Forelimb muscle (tissue), 1 donor: ENCODE data around the gene CAP2. TPM values are rescaled to one million over a fixed set of nuclear protein-coding genes. Genes with fewer than 3 reads are reported as not detected.
"Not testable (repeated sequence)": the region's sequence is repeated elsewhere in the genome, so short reads cannot be mapped to it uniquely, and the experiment has no call there.

Source experiments
- DNase-seq: peaks from one replicate; pipeline ENCODE4 v3.0.0-alpha.2; 2013; ENCODE audit warnings: low read depth
- polyA plus RNA-seq: library from polyadenylated mRNA; unstranded; fragments of 120-200 nt; gene quantifications from one replicate; pipeline ENCODE4 v1.2.1, GENCODE V29; 2013; ENCODE audit not compliant: insufficient read length

Gene CAP2
- polyA plus RNA-seq, 1 donor, result 203 TPM

DNA sequence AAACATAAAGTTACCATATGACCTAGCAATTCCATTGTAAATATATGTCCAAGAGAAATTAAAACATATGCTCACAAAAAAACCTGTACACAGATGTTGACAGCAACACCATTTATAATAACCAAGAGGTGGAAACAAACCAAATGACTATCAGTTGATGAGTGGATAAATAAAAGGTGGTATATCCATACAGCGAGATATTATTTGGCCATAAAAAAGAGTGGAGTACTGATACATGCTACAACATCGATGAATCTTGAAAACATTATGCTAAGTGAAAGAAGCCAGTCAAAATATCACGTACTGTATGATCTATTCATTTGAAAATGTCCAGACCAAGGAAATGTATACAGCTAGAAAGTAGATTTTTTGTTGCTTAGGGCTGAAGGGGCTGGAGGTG lies 2.9 kb downstream of the CAP2 start:
- DNase-seq, result no peak

DNA sequence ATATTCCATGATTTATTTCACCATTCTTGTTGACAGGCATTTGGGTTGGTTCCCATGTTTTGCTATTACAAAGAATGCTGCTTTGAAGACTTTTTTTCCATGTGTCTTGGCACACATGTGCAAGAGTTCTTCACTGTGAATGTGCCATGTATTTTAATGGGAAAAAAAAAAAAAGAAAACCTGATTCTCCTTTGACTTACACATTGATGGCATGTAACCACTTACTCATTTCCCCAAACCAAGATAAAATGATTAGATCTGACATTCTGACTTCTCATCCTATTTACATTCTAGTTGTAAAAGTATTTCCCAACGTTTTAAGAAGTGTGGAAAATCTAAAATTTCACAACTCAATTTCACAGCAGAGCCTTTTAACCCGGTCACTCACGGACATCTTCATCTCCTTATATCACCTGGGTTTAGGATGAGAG lies 4.4 kb downstream of the CAP2 start:
- no peak for DNase-seq

DNA sequence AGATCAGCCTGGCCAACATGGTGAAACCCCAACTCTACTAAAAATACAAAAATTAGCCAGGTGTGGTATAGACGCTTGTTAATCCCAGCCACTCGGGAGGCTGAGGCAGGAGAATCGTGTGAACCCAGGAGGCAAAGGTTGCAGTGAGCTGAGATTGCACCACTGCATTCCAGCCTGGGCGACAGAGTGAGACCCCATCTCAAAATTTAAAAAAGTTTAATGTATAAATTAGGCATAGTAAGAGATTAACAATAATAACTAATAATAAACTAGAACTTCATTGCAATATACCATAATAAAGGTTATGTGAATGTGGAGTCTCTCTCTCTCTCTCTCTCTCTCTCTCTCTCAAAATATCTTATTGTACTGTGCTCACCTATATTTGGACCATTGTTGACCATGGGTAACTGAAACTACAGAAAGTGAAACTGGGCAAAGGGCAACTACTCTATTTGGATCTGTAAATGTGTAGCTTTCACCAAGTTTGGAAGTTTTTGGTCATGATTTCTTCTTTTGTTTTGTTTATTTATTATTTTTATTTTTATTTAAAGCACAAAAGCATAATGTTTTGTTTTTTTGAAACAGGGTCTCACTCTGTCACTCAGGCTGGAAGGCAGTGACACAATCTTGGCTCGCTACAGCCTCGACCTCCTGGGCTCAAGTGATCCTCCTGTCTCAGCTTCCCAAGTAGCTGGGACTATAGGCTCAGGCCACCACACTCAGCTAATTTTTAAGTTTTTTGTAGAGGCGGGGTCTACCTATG lies 12.0 kb downstream of the CAP2 start:
- DNase-seq, result not testable (repeated sequence)

DNA sequence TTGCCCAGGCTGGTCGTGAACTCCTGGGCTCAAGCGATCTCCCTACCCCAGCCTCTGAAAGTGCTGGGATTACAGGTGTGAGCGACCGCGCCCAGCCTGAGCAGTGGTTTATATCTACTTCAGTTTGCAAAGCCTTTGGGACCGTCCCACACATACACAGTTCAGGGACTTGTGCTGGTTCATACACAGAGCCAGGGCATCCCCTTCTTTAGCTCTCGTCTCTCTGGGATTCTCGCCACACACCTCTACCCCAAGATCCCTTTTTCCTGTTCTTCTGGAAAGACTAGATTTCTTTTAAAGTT lies 12.5 kb downstream of the CAP2 start:
- DNase-seq, result no peak

DNA sequence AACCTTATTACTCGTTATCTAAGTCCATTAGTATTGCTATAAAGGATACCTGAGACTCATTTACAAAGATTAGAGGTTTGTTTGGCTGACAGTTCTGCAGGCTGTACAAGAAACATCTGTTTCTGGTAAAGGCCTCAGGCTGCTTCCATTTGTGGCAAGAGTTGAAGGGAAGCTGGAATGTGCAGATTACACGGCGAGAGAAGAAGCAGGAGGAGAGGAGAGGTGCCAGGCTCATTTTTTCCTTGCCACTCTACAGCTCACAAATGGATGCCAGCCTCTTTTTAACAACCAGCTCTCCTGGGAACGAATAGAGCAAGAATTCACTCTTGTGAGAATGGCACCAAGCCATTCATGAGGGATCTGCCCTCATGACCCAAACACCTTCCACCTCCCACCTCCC lies 14.7 kb downstream of the CAP2 start:
- no peak for DNase-seq

DNA sequence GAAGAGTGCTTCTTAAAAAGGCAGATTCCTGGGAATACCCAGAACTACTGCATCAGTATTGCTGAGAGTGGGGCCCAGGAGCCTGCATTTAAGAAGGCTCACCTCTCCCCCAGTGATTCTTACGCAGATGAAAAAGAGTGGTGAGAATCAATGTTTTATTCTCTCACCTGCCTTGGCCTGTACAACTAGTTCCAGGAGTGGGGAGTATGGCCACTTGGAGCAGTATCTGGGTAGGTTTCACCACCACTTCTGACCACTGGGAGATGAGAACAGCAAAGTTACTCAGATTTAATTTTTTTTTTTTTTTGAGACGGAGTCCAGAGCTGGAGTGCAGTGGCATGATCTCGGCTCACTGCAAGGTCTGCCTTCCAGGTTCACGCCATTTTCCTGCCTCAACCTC lies 16.9 kb downstream of the CAP2 start:
- DNase-seq, result no peak

DNA sequence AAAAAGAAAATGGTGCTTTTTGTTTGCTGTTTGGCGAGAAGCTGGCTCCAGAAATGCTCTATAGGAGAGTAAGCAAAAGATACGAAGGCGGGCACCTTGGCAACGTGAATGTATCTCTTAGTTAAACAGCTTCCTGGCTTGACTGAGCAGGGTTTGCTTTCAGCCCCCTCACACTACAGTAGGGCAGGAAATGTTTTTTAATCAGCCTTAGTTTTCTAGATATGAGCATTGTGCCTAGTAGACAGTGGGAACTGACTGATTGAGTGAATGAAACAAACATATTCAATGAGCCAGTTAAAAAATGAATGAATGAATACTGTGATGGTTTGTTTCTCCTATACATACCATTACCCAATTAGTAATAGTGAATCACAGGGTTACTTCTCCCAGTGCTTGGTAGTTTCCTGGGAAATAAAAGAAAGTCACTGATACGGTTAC lies 19.9 kb downstream of the CAP2 start:
- DNase-seq, result no peak

DNA sequence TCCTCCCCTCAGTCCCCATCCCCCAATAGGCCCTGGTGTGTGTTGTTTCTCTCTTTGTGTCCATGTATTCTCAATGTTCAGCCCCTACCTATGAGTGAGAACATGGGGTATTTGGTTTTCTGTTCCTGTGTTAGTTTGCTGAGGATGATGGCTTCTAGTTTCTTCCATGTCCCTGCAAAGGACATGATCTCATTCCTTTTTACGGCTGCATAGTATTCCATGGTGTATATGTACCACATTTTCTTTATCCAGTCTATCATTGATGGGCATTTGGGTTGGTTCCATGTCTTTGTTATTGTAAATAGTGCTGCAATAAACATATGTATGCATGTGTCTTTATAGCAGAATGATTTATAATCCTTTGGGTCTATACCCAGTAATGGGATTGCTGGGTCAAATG lies 21.0 kb downstream of the CAP2 start:
- not testable (repeated sequence) for DNase-seq

DNA sequence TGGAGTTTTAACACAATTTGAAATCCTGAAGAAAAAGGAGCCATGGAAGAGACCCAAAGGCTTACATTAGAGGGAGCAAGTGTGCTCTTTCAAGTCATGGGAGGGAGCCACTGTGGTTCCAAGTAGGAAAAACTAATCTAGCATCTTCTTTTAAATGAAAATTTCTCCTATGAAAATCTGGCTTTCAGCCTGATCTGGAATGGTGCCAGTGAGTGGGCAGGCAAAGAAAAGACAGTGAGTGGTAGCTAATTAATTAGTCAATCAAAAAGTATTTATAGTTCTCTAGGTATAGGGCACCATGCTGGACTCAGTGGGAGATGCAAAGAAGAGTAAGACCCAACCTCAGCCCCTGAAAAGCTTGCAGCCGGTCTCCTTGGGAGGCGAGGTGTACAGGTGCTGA lies 21.9 kb downstream of the CAP2 start:
- no peak for DNase-seq

DNA sequence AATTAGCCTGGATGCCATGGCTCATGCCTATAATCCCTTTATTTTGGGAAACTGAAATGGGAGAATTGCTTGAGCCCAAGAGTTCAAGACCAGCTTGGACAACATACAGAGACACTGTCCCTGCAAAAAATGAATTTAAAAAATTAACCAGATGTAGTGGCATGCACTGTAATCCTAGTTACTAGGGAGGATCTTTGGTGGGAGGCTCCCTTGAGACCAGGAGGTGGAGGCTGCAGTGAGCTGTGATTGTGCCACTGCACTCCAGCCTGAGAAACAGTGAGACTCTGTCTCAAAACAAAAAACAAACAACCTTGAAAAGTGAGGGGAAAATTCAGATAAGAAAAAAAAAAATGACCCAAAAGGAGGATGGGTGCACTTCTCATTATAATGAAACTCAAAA lies 23.4 kb downstream of the CAP2 start:
- no peak for DNase-seq

DNA sequence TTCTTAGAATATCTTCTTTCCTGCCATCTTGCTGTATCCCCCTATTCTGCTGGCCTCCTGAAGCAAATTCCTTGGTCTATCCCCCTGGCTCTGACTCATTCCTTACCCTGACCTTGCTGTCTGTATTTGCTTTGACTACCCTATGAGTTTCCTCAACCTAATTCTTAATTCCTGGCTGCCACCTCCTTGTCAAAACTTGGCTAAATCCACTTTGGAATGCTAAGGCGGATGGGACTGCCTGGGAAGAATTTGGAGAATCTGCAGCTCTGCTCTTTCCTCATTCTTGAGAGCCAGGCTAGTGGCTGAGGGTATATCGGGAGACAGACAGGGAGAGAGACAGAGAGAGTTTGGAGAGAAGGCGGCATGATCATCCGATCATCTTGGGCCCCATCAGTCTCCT lies 24.4 kb downstream of the CAP2 start:
- DNase-seq, result no peak

DNA sequence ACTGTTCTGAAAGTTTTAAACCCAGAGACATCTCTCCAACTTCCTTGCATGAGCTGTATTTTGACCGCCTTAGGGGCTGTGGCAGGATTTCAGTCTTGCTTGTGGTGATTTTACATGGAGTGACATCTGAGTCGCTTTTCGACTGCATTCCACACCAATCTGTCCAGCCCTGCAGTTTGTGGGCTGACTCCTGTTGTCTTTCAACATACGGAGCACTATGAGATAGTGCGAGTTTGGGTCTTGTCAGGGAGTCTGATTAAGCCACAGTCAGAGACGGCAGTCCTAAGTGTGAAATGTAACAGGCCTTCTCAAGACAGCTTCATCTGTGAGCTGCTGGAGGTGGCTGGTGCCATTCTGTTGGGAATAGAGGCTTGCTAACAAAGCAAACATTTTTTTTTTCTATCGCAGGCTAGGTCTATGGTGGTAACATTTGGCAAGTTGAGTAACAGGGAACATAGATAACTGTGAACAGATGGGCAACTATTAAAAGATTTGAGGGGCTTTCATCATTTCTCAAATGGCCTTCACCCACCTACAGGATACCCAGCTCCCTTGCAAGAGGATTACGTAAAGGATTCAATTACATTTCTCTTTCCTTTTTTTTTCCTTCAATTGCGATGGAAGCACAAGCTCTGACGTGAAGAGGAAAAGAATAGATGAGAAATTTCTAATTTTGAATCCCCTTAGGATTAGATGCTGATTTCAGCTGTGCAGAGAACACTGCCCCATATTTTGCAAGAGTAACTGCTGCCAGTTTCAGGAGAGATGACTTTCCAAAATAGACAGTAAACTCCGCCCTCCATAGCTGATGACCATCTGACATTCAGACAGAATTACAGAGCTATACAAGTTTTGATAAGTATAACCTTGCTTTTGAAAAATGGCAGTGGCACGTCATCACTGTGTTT lies 25.1 kb downstream of the CAP2 start:
- no peak for DNase-seq

DNA sequence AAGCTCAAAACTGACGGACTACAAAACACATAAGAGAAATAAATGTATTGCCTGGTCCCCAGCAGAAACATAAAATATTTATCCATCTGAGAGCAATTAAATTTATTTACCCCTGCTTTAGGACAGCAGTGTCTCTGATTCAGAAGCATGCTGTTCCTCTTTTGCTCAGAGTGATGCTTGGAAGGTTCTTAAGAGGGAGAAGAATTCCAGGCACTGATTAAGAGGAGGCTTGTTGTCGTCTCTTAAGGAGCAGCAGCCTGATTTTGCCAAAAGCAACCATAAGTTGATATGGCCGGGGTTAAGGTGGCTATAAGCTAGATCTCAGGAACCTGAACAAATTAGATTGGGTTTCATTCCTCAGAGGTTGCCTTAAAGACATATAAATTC lies 25.8 kb downstream of the CAP2 start:
- DNase-seq, result no peak

DNA sequence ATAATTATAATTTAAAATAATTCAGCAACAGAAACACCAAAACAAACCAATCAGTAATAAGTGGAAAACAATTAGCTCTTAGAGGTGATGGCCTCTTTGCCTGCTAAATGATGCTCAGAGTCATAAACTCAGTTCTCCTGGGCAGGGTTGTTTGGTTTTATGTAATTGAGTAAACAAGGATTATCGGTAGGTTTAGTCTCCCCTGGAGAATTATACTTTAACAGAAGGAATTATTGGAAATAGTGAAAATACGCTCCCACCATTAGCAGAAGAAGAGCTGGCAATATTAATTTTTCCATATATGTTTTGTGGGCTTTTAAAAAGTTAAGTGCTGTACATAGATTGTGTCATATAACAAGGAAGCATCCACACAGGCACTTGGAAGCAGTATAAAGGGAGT lies 27.0 kb downstream of the CAP2 start:
- DNase-seq, result no peak

DNA sequence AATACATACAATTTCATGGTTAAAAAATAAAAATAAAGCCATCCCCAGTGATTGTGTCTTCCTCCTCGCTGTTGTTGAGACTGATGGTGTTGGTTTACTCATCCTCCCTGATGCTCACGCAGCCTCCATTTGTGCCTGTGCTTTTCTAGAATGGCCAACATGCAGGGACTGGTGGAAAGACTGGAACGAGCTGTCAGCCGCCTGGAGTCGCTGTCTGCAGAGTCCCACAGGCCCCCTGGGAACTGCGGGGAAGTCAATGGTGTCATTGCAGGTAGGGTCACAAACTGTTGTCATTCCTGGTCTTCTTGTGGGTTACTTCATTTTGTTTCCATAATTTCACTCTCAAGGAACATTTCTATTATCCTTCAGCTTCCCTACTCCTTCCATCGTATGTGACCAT lies 28.0 kb downstream of the CAP2 start:
- DNase-seq, result no peak

DNA sequence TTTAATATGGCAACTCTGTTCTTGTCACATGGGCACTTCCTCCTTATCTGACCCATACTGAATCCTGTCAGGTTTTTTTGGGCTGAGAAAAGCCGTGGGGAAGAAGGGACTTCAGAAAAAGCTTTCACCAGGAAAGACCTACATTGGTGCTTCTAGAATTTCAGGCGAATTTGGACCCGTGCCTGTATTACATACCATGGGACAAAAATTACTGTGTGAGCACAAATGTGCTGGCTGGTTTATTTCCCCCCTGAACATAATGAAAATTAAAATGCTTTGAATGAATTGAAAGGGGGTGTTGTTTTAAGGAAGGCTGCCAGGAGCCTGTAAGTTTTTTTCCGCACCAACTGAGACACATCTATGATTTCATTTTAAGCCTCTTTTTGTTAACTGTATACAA lies 29.6 kb downstream of the CAP2 start:
- DNase-seq, result no peak

DNA sequence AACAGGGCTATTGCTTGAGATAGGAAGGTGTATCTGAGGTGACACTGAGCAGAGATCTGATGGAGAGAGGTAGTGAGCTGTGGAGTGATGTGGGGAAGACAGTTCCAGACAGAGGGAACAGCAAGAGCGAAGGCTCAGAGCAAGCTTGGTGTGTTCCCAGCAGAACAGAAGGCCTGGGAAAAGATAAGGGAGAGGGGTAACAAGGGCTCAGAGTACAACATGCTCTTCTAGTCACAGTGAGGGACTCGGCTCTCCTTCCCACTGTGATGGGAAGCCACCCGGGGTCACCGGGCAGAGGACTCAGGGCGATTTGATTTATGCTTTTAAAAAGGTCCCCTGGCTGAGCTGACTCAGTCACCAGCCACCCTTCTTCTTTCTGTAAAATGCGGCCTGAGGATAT lies 33.7 kb downstream of the CAP2 start:
- DNase-seq, result no peak

DNA sequence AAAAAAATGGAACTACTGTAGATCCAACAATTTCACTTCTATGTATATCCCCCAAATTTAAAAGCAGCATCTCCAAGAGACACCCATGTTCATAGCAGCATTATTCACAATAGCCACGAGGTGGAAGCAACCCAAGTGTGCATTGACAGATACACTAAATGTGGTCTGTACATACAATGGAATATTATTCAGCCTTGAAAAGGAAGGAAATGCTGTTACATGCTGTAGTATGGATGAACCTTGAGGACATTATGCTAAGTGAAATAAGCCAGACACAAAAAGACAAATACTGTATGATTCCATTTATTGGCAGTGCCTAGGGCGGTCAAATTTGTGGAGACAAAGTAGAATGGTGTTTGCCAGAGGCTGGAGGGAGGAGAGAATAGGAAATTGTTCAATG lies 34.2 kb downstream of the CAP2 start:
- no peak for DNase-seq

DNA sequence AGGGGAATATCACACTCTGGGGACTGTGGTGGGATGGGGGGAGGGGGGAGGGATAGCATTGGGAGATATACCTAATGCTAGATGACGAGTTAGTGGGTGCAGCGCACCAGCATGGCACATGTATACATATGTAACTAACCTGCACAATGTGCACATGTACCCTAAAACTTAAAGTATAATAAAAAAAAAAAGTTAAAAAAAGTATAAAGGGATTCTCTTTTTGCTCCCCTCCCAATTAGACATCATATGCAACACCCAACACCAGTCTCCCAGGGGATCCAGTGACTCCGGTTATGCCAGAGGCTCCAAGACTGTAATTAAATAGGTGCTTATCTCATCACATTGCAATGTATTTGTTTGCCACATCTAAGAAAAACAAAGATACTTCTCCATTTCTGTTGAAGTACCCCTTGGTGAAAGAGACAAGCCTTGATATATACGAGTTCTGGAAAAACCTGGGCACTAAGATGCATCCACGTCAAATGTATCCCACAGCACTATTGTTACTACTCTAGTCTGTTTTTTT lies 35.3 kb downstream of the CAP2 start:
- not testable (repeated sequence) for DNase-seq

DNA sequence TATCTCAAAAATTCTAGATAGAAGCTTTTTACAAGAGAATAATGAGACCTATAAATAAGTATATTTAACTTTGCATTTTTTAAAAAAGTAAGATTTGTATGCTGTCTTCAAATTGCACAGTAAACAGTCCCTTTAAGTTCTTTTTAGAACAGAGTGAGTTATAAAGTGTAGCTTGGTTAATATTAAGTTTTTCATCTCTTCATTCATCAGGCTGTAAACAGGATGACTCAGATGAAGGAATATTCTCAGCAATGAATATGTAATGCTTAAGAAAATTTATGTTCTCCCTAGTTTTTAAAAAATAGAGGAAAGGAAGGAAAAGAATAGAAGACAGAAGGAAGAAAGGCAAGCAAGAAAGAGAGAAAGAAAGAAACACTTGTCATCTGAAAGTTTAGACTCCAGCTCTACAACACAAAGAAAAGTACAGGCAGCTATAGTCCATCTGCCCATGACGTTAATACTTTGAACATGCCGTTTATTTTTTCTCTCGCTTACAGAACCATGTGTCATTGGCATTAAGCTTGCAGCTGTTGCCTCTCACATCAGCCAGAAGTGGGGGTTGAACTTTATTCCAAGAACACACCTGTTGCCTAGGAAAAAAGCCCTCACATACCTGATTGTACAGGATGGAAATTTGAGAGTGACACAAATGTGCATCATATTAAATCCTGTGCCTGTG lies 36.1 kb downstream of the CAP2 start:
- DNase-seq, result peak; percentile 24

DNA sequence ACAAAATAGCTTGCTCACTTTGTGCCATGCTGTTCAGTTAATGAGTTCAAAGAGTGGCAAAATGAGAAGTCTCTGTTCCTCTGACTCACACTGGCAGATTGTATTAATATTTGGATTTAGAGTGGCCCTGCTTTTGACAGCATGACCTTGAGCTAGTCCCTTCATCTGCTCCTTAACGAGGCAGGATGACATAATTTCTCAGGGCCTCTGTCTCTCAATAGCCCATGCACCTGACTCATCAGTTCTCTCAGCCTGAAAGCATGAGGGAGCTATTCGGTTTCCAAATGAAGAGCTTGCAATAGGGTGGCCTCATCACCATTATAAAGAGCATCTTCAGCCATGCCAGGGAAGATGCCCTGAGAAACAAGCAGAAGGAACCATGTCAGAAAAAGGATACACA lies 38.2 kb downstream of the CAP2 start:
- no peak for DNase-seq

DNA sequence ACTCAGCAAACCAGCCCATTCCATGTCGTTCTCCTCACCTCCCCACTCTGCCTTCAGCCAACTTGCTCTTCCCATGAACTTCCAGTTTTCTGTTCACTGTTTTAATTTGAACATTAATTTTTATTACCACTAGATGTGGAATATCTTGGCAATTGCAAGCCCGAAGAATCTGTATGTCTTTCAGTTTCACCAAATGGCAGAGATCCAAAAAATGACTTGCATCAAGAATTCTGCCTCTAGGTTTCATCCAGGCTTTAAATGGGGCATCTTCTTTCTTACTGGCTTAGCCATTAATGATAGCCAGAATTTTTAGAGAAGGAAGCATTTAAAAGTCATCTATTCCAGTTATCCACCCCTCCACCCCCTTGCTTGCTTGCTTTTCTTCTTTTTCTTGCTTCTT lies 39.0 kb downstream of the CAP2 start:
- DNase-seq, result no peak
